SK-N-MC (cell line): ENCODE data around the gene ANXA10.

Experiments
- EZH2 ChIP-seq: fragments of 200-600 bp; sonication (generic); IDR thresholded peaks from one replicate; pipeline ENCODE4 v1.6.1; 2017; ENCODE audit warnings: antibody characterized with exemption
- FOXP2 ChIP-seq: optimal IDR thresholded peaks from 2 replicates; pipeline ENCODE3; 2011; ENCODE audit warnings: mild to moderate bottlenecking, moderate library complexity; ENCODE audit not compliant: insufficient read depth; ENCODE audit errors: extremely low read length, control extremely low read depth
- POLR2AphosphoS5 ChIP-seq: IDR thresholded peaks from 2 replicates; pipeline ENCODE4 v1.6.1; 2012; ENCODE audit warnings: mild to moderate bottlenecking, low read depth, low read length, borderline replicate concordance

- TF ChIP-seq POLR2AphosphoS5, result no peak
- TF ChIP-seq EZH2, result no peak
- TF ChIP-seq FOXP2, result no peak
These were observed 26.8 kb downstream of the ANXA10 start for GRCh38 chr4:168119100-168119499.
